Loucy (cell line): ENCODE data around the gene ZCCHC14.

Experiments used
- H2AFZ ChIP-seq: fragments of 200-600 bp; sonication (generic); 2 replicates; pipeline ENCODE4 v1.6.0; 2016; ENCODE audit warnings: antibody characterized with exemption, mild to moderate bottlenecking, low read length, moderate library complexity
- H3F3A ChIP-seq: fragments of 200-600 bp; 2 replicates; pipeline ENCODE4 v1.6.0; 2016; ENCODE audit warnings: antibody characterized with exemption, low read depth, mild to moderate bottlenecking
- H3K27me3 ChIP-seq: fragments of 200-600 bp; sonication (generic); 2 replicates; pipeline ENCODE4 v1.6.1; 2014; ENCODE audit warnings: low read length, mild to moderate bottlenecking; ENCODE audit not compliant: insufficient read depth, poor library complexity, severe bottlenecking
- H3K36me3 ChIP-seq: fragments of 200-600 bp; sonication (generic); 2 replicates; pipeline ENCODE4 v1.6.1; 2016; ENCODE audit warnings: low read length; ENCODE audit not compliant: insufficient read depth
- H3K4me1 ChIP-seq: fragments of 200-600 bp; sonication (generic); 2 replicates; pipeline ENCODE4 v1.5.1; 2014; ENCODE audit warnings: low read length, mild to moderate bottlenecking; ENCODE audit not compliant: insufficient read depth, poor library complexity, severe bottlenecking
- H3K4me2 ChIP-seq: fragments of 200-600 bp; sonication (generic); 2 replicates; pipeline ENCODE4 v1.6.0; 2014; ENCODE audit warnings: antibody characterized with exemption, low read length, low read depth, mild to moderate bottlenecking; ENCODE audit not compliant: poor library complexity, severe bottlenecking
- H3K4me3 ChIP-seq: fragments of 200-600 bp; sonication (generic); 2 replicates; pipeline ENCODE4 v1.5.1; 2014; ENCODE audit warnings: low read length, mild to moderate bottlenecking, mixed read lengths; ENCODE audit not compliant: poor library complexity, severe bottlenecking
- H3K79me2 ChIP-seq: fragments of 200-600 bp; sonication (generic); 2 replicates; pipeline ENCODE4 v1.6.1; 2014; ENCODE audit warnings: low read length; ENCODE audit not compliant: insufficient read depth
- H3K9ac ChIP-seq: fragments of 200-600 bp; sonication (generic); 2 replicates; pipeline ENCODE4 v1.6.0; 2014; ENCODE audit warnings: mild to moderate bottlenecking, low read depth, low read length, moderate library complexity; ENCODE audit not compliant: poor library complexity, severe bottlenecking
- H3K9me2 ChIP-seq: fragments of 200-600 bp; sonication (generic); replicated peaks from 2 replicates; pipeline ENCODE4 v1.6.1; 2016; ENCODE audit warnings: low read depth, low read length, mixed read lengths
- H3K9me3 ChIP-seq: fragments of 200-600 bp; sonication (generic); 2 replicates; pipeline ENCODE4 v1.6.1; 2014; ENCODE audit warnings: mild to moderate bottlenecking, antibody characterized with exemption, low read length, low read depth; ENCODE audit not compliant: insufficient read depth
- H4K20me1 ChIP-seq: fragments of 200-600 bp; sonication (generic); 2 replicates; pipeline ENCODE4 v1.6.0; 2014; ENCODE audit warnings: antibody characterized with exemption, low read length, mild to moderate bottlenecking; ENCODE audit not compliant: insufficient read depth, poor library complexity, severe bottlenecking
- CTCF ChIP-seq: fragments of 200-600 bp; sonication (generic); conservative IDR thresholded peaks from 2 replicates; pipeline ENCODE4 v1.5.1; 2014; ENCODE audit warnings: mild to moderate bottlenecking, antibody characterized with exemption, low read length
- EZH2phosphoT487 ChIP-seq: fragments of 200-600 bp; IDR thresholded peaks from 2 replicates; pipeline ENCODE4 v1.6.1; 2018; ENCODE audit warnings: antibody characterized with exemption, mild to moderate bottlenecking, moderate library complexity, borderline replicate concordance

Gene ZCCHC14

GRCh38 chr16:87371261-87371866, 121.5 kb downstream of the ZCCHC14 start:
- Histone ChIP-seq H3K27me3 (no peaks in the 10 kb centered on the region), H3K79me2 (peaks cover 60% of the 10 kb centered on the region), H2AFZ (no peak overlapping the region), H3K4me2 (no peak overlapping the region), H3K4me1 (peaks cover 17% of the 10 kb centered on the region), H3K9ac (no peak overlapping the region), H4K20me1 (peaks cover 5% of the 10 kb centered on the region), H3K4me3 (no peak overlapping the region), H3F3A (no peaks in the 10 kb centered on the region), H3K9me2 (no peaks in the 10 kb centered on the region), H3K9me3 (no peaks in the 10 kb centered on the region), H3K36me3 (no peaks in the 10 kb centered on the region)
- TF ChIP-seq EZH2phosphoT487 (no peak), CTCF (no peak)

- H3K4me2 ChIP-seq: no peak overlapping the region
Measured at GRCh38 chr16:87369796-87370719, 122.8 kb downstream of the ZCCHC14 start.

More at GRCh38 chr16:87369796-87370719, 122.8 kb downstream of the ZCCHC14 start:
- no peak overlapping the region for H3K4me3 ChIP-seq
- no peaks in the 10 kb centered on the region for H3K27me3 ChIP-seq
- H3K9me2 ChIP-seq: no peaks in the 10 kb centered on the region
- H4K20me1 ChIP-seq: no peaks in the 10 kb centered on the region
- TF ChIP-seq CTCF (no peak), EZH2phosphoT487 (no peak)
- H3K4me1 ChIP-seq: peaks cover 11% of the 10 kb centered on the region
- H3F3A ChIP-seq: no peaks in the 10 kb centered on the region
- H3K9me3 ChIP-seq: no peaks in the 10 kb centered on the region
- no peak overlapping the region for H3K9ac ChIP-seq
- no peak overlapping the region for H2AFZ ChIP-seq
- no peaks in the 10 kb centered on the region for H3K36me3 ChIP-seq
- H3K79me2 ChIP-seq: peaks cover 51% of the 10 kb centered on the region; the same call in 1 of the 2 replicates
